Epithelial cell of esophagus (primary cell): ENCODE results near the gene AMBRA1.

Source experiments
- DNase-seq: peaks from one replicate; pipeline ENCODE4 v3.0.0; 2010; ENCODE audit warnings: low read depth
- H3K4me3 ChIP-seq: 2 replicates; pipeline ENCODE4 v1.5.1; 2011; ENCODE audit warnings: mild to moderate bottlenecking, low read length, control low read depth
- CTCF ChIP-seq: IDR thresholded peaks from 2 replicates; pipeline ENCODE4 v1.5.1; 2011; ENCODE audit warnings: low read depth, mild to moderate bottlenecking, low read length, control low read depth, inconsistent platforms; ENCODE audit not compliant: insufficient read depth; ENCODE audit errors: missing control alignments

The AMBRA1 gene

GRCh38 chr11:46478196-46478595, 115.6 kb downstream of the AMBRA1 start:
- no peak for DNase-seq
- no peak for TF ChIP-seq CTCF
- H3K4me3 ChIP-seq: no peak overlapping the region

- DNase-seq: no peak
- H3K4me3 ChIP-seq: no peak overlapping the region
- no peak for TF ChIP-seq CTCF
Observed at GRCh38 chr11:46477136-46477535, 116.7 kb downstream of the AMBRA1 start.

GRCh38 chr11:46475926-46476545, 117.8 kb downstream of the AMBRA1 start:
- TF ChIP-seq CTCF: no peak
- no peak for DNase-seq
- no peak overlapping the region for H3K4me3 ChIP-seq

GRCh38 chr11:46475051-46475925, 118.5 kb downstream of the AMBRA1 start:
- no peak for TF ChIP-seq CTCF
- DNase-seq: no peak
- H3K4me3 ChIP-seq: no peak overlapping the region

- no peak for TF ChIP-seq CTCF
- no peak overlapping the region for H3K4me3 ChIP-seq
- DNase-seq: no peak
Observed at GRCh38 chr11:46472662-46472994, 121.2 kb downstream of the AMBRA1 start.

- no peak for TF ChIP-seq CTCF
- H3K4me3 ChIP-seq: no peak overlapping the region
- no peak for DNase-seq
Observed at GRCh38 chr11:46471943-46472661, 121.7 kb downstream of the AMBRA1 start.
